ENCODE data around the gene DOC2B.
"Not testable (repeated sequence)": the region's sequence is repeated elsewhere in the genome, so short reads cannot be mapped to it uniquely, and the experiment has no call there.

DNA sequence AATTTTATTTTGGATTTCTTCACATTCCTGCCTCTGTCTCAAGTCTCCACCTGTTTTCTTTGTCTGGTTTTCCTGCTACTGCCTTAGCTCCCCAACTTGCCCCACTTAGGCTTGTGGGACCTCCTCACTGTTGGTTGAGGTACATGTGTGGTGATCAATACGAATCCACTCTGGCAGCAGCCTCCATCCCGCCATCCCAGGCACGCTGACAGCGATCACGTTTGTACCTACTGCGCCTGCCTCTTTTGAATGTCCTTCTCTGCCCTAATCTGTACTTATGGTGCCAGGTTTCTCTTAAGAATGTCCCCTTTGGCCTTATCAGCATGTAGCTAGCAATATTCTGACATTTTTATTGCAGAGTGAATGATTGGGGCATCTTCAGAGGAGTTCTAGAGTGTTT, 46.4 kb downstream of the DOC2B start:
- TF ChIP-seq ETV6 (CRISPR knock-in tag; IDR thresholded peaks at IDR 0.05); JUN (CRISPR knock-in tag; IDR thresholded peaks at IDR 0.05); ZBTB21 (CRISPR knock-in tag; IDR thresholded peaks at IDR 0.05; ENCODE audit: borderline replicate concordance); GABPB1 (CRISPR knock-in tag; IDR thresholded peaks at IDR 0.05); ZNF219 (CRISPR knock-in tag; IDR thresholded peaks at IDR 0.05; ENCODE audit: borderline replicate concordance); CREM (CRISPR knock-in tag; IDR thresholded peaks at IDR 0.05); TCF7 (CRISPR knock-in tag; IDR thresholded peaks at IDR 0.05; ENCODE audit: low read depth); NR2C2 (CRISPR knock-in tag; IDR thresholded peaks at IDR 0.05): not testable (repeated sequence)
- TF ChIP-seq, protein P1, sequence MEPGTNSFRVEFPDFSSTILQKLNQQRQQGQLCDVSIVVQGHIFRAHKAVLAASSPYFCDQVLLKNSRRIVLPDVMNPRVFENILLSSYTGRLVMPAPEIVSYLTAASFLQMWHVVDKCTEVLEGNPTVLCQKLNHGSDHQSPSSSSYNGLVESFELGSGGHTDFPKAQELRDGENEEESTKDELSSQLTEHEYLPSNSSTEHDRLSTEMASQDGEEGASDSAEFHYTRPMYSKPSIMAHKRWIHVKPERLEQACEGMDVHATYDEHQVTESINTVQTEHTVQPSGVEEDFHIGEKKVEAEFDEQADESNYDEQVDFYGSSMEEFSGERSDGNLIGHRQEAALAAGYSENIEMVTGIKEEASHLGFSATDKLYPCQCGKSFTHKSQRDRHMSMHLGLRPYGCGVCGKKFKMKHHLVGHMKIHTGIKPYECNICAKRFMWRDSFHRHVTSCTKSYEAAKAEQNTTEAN (CRISPR knock-in tag; IDR thresholded peaks at IDR 0.05), result not testable (repeated sequence)
- TF ChIP-seq, protein P2, sequence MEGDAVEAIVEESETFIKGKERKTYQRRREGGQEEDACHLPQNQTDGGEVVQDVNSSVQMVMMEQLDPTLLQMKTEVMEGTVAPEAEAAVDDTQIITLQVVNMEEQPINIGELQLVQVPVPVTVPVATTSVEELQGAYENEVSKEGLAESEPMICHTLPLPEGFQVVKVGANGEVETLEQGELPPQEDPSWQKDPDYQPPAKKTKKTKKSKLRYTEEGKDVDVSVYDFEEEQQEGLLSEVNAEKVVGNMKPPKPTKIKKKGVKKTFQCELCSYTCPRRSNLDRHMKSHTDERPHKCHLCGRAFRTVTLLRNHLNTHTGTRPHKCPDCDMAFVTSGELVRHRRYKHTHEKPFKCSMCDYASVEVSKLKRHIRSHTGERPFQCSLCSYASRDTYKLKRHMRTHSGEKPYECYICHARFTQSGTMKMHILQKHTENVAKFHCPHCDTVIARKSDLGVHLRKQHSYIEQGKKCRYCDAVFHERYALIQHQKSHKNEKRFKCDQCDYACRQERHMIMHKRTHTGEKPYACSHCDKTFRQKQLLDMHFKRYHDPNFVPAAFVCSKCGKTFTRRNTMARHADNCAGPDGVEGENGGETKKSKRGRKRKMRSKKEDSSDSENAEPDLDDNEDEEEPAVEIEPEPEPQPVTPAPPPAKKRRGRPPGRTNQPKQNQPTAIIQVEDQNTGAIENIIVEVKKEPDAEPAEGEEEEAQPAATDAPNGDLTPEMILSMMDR (IDR thresholded peaks at IDR 0.05), result not testable (repeated sequence)
- TF ChIP-seq, protein P3, sequence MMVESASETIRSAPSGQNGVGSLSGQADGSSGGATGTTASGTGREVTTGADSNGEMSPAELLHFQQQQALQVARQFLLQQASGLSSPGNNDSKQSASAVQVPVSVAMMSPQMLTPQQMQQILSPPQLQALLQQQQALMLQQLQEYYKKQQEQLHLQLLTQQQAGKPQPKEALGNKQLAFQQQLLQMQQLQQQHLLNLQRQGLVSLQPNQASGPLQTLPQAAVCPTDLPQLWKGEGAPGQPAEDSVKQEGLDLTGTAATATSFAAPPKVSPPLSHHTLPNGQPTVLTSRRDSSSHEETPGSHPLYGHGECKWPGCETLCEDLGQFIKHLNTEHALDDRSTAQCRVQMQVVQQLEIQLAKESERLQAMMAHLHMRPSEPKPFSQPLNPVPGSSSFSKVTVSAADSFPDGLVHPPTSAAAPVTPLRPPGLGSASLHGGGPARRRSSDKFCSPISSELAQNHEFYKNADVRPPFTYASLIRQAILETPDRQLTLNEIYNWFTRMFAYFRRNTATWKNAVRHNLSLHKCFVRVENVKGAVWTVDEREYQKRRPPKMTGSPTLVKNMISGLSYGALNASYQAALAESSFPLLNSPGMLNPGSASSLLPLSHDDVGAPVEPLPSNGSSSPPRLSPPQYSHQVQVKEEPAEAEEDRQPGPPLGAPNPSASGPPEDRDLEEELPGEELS (CRISPR knock-in tag; IDR thresholded peaks at IDR 0.05), result not testable (repeated sequence)
- TF ChIP-seq, protein P4, sequence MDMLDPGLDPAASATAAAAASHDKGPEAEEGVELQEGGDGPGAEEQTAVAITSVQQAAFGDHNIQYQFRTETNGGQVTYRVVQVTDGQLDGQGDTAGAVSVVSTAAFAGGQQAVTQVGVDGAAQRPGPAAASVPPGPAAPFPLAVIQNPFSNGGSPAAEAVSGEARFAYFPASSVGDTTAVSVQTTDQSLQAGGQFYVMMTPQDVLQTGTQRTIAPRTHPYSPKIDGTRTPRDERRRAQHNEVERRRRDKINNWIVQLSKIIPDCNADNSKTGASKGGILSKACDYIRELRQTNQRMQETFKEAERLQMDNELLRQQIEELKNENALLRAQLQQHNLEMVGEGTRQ (CRISPR knock-in tag; IDR thresholded peaks at IDR 0.05), result not testable (repeated sequence)
